ENCODE measurements around the gene TTC28.
"Not testable (repeated sequence)": the region's sequence is repeated elsewhere in the genome, so short reads cannot be mapped to it uniquely, and the experiment has no call there.

Gene TTC28

GRCh38 chr22:28570696-28571373, 108.8 kb downstream of the TTC28 start:
- Histone ChIP-seq H3K9me3 (ENCODE audit: control insufficient read depth, insufficient read depth, low read depth, low read length) (no peaks in the 10 kb centered on the region), H3K27ac (ENCODE audit: extremely low read depth, low read depth, low read length) (no peak overlapping the region), H3K4me1 (ENCODE audit: control insufficient read depth, insufficient read depth, low read length) (no peaks in the 10 kb centered on the region), H3K36me3 (ENCODE audit: control insufficient read depth in 2 of 2, insufficient read depth in 1 of 2, low read length in 2 of 2) (no peaks in the 10 kb centered on the region), H3K4me3 (ENCODE audit: low read depth, low read length) (no peak overlapping the region)
- CTCF ChIA-PET, result interaction anchor here (0.6 kb wide), 1 partner anchor 29 kb away, joined by 3 read pairs; no protein-coding TSS in a partner anchor
- POLR2A ChIA-PET, result no interaction called here
- no peak for TF ChIP-seq SP3 (tag by site-specific recombination; IDR thresholded peaks at IDR 0.05)
- peak; percentile 66 for TF ChIP-seq PRDM6 (tag by site-specific recombination; IDR thresholded peaks at IDR 0.05)
- no peak for TF ChIP-seq ZNF501 (tag by site-specific recombination; IDR thresholded peaks at IDR 0.05)
- peak; percentile 80 for TF ChIP-seq ZNF133 (tag by site-specific recombination; IDR thresholded peaks at IDR 0.05)
- peak; percentile 62 for TF ChIP-seq ZBTB20 (tag by site-specific recombination; IDR thresholded peaks at IDR 0.05)

- POLR2A ChIA-PET; H3K36me3 ChIP-seq (ENCODE audit: control insufficient read depth in 2 of 2, insufficient read depth in 1 of 2, low read length in 2 of 2); H3K4me3 ChIP-seq (ENCODE audit: low read depth, low read length); H3K4me1 ChIP-seq (ENCODE audit: control insufficient read depth, insufficient read depth, low read length); H3K27ac ChIP-seq (ENCODE audit: extremely low read depth, low read depth, low read length); H3K9me3 ChIP-seq (ENCODE audit: control insufficient read depth, insufficient read depth, low read depth, low read length): not testable (repeated sequence)
- TF ChIP-seq ZNF394 (tag by site-specific recombination; IDR thresholded peaks at IDR 0.05; ENCODE audit: borderline replicate concordance) (peak; percentile 59; the same call in 1 of the 2 replicates), ZNF518A (tag by site-specific recombination; conservative IDR thresholded peaks at IDR 0.05; ENCODE audit: low read depth) (peak; percentile 49; the same call in 1 of the 2 replicates), ZNF555 (tag by site-specific recombination; conservative IDR thresholded peaks at IDR 0.05) (peak; percentile 10; the same call in 1 of the 2 replicates), ZNF433 (tag by site-specific recombination; IDR thresholded peaks at IDR 0.05; ENCODE audit: low read depth) (peak; percentile 8; the same call in 1 of the 2 replicates), ZNF426 (tag by site-specific recombination; IDR thresholded peaks at IDR 0.05) (peak; percentile 34), ZNF140 (tag by site-specific recombination; IDR thresholded peaks at IDR 0.05) (0 out of 2 replicates have a peak, but pooled peaks have one; percentile 35)
- CTCF ChIA-PET, result interaction anchor here (0.8 kb wide), 1 partner anchor 549 kb away, joined by 3 read pairs; no protein-coding TSS in a partner anchor
These were observed 110.7 kb downstream of the TTC28 start for GRCh38 chr22:28568974-28569373.

- no peak overlapping the region for H3K4me3 ChIP-seq (ENCODE audit: low read depth, low read length)
- H3K27ac ChIP-seq (ENCODE audit: extremely low read depth, low read depth, low read length), result no peak overlapping the region
- ChIA-PET POLR2A (no interaction called here), CTCF (interaction anchor here (0.8 kb wide), 1 partner anchor 548 kb away, joined by 3 read pairs; no protein-coding TSS in a partner anchor)
- H3K36me3 ChIP-seq (ENCODE audit: control insufficient read depth in 2 of 2, insufficient read depth in 1 of 2, low read length in 2 of 2), result no peaks in the 10 kb centered on the region
- no peaks in the 10 kb centered on the region for H3K4me1 ChIP-seq (ENCODE audit: control insufficient read depth, insufficient read depth, low read length)
- no peaks in the 10 kb centered on the region for H3K9me3 ChIP-seq (ENCODE audit: control insufficient read depth, insufficient read depth, low read depth, low read length)
- no peak for TF ChIP-seq ZNF792 (tag by site-specific recombination; IDR thresholded peaks at IDR 0.05)
- TF ChIP-seq PRDM1 (tag by site-specific recombination; IDR thresholded peaks at IDR 0.05), result 0 out of 2 replicates have a peak, but pooled peaks have one; percentile 23
- no peak for TF ChIP-seq ZNF785 (tag by site-specific recombination; IDR thresholded peaks at IDR 0.05)
- TF ChIP-seq WT1 (tag by site-specific recombination; IDR thresholded peaks at IDR 0.05), result no peak
- TF ChIP-seq ZNF670 (tag by site-specific recombination; IDR thresholded peaks at IDR 0.05; ENCODE audit: low read depth), result no peak
- TF ChIP-seq ZNF48 (tag by site-specific recombination; IDR thresholded peaks at IDR 0.05), result no peak
- TF ChIP-seq ZNF16 (tag by site-specific recombination; IDR thresholded peaks at IDR 0.05; ENCODE audit: low read depth), result no peak
These were observed 111.5 kb downstream of the TTC28 start for GRCh38 chr22:28568099-28568498.

GRCh38 chr22:28566920-28567499, 112.6 kb downstream of the TTC28 start:
- H3K36me3 ChIP-seq (ENCODE audit: control insufficient read depth in 2 of 2, insufficient read depth in 1 of 2, low read length in 2 of 2); H3K9me3 ChIP-seq (ENCODE audit: control insufficient read depth, insufficient read depth, low read depth, low read length); H3K4me3 ChIP-seq (ENCODE audit: low read depth, low read length); CTCF ChIA-PET; H3K27ac ChIP-seq (ENCODE audit: extremely low read depth, low read depth, low read length); H3K4me1 ChIP-seq (ENCODE audit: control insufficient read depth, insufficient read depth, low read length): not testable (repeated sequence)
- POLR2A ChIA-PET, result interaction anchor here (0.6 to 0.7 kb wide), 2 partner anchors 81 to 1456 kb away, joined by 3 to 6 read pairs; no protein-coding TSS in a partner anchor

Measured in HEK293 (cell line).